ENCODE data around the gene BFSP1. TPM values are rescaled to one million over a fixed set of nuclear protein-coding genes. Genes with fewer than 3 reads are reported as not detected.

Gene BFSP1
- total RNA-seq, 3 donors from 2014 or later = 0.17 to 1.1 (median 0.70) TPM

DNA sequence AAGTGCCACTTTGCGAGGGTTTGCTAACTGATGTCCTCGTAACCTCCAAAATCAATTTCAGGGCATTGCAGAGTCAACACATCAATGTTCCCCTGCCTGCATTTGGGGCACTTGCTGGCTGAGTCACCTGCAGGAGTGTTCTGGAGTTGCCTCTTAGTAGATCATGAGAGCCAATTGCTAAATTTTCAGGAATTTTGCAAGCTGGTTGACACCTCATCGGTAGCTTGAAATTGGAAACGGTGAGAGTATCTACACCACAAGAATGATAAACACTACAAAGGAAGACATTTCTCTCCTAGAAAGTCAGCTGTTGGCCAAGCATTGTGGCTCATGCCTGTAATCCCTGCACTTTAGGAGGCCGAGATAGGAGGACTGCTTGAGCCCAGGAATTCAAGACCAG lies 10.8 kb upstream of the BFSP1 start:
- Histone ChIP-seq H3K4me1 (ENCODE audit: low read depth) (no peaks in the 10 kb centered on the region), H3K4me3 (no peak overlapping the region), H3K36me3 (ENCODE audit: low read depth) (no peaks in the 10 kb centered on the region), H3K9me3 (no peaks in the 10 kb centered on the region)
- ATAC-seq (no peak), DNase-seq (no peak)
- no peak for TF ChIP-seq CTCF (IDR thresholded peaks at IDR 0.05)
- intact Hi-C loops (cut with DNase I, micrococcal nuclease) = no loop called here

- ATAC-seq (no peak), DNase-seq (no peak)
- Histone ChIP-seq H3K4me3 (no peak overlapping the region), H3K4me1 (ENCODE audit: low read depth) (no peaks in the 10 kb centered on the region), H3K36me3 (ENCODE audit: low read depth) (no peaks in the 10 kb centered on the region), H3K9me3 (no peaks in the 10 kb centered on the region)
- intact Hi-C loops (cut with DNase I, micrococcal nuclease) = no loop called here
- no peak for TF ChIP-seq CTCF (IDR thresholded peaks at IDR 0.05)
Measured at GRCh38 chr20:17541596-17541995, 10.4 kb upstream of the BFSP1 start.

- no peak for TF ChIP-seq CTCF (IDR thresholded peaks at IDR 0.05)
- DNase-seq (no peak), ATAC-seq (peak; percentile 39)
- Histone ChIP-seq H3K4me1 (ENCODE audit: low read depth) (no peaks in the 10 kb centered on the region), H3K4me3 (no peak overlapping the region), H3K9me3 (no peaks in the 10 kb centered on the region), H3K36me3 (ENCODE audit: low read depth) (no peaks in the 10 kb centered on the region)
- intact Hi-C loops (cut with DNase I, micrococcal nuclease) = loop anchor here (10.0 kb wide), 1 partner anchor 76 kb away; no protein-coding TSS in a partner anchor
Measured at GRCh38 chr20:17538517-17539170, 7.5 kb upstream of the BFSP1 start.

DNA sequence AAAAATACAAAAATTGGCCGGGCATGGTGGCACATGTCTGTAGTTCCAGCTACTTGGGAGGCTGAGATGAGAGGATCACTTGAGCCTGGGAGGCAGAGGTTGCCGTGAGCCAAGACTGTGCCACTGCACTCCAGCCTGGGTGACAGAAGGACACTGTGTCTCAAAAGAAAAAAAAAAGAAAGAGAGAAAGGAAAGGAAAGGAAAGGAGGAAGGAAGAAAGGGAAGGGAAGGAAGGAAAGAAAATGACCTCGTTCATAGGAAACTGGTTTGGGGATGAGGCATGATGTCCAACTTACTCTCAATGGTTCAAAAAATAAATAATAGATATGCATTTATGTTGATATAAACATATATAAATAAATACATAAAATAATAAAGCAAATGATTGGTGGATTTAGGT lies 6.8 kb upstream of the BFSP1 start:
- intact Hi-C loops (cut with DNase I, micrococcal nuclease) = loop anchor here (10.0 kb wide), 1 partner anchor 77 kb away; no protein-coding TSS in a partner anchor
- Histone ChIP-seq H3K4me1 (ENCODE audit: low read depth) (no peaks in the 10 kb centered on the region), H3K4me3 (no peak overlapping the region), H3K36me3 (ENCODE audit: low read depth) (no peaks in the 10 kb centered on the region), H3K9me3 (no peaks in the 10 kb centered on the region)
- ATAC-seq (no peak), DNase-seq (no peak)
- no peak for TF ChIP-seq CTCF (IDR thresholded peaks at IDR 0.05)

- peak in 2 of 3 donors; percentile 55 to 88 for DNase-seq
- TF ChIP-seq CTCF (IDR thresholded peaks at IDR 0.05) = peak; percentile 62
- intact Hi-C loops (cut with DNase I, micrococcal nuclease) = loop anchor here (10.0 kb wide), 1 partner anchor 78 kb away; no protein-coding TSS in a partner anchor
- Histone ChIP-seq H3K36me3 (ENCODE audit: low read depth) (no peaks in the 10 kb centered on the region), H3K4me1 (ENCODE audit: low read depth) (peaks cover 2% of the 10 kb centered on the region), H3K9me3 (no peaks in the 10 kb centered on the region), H3K4me3 (no peak overlapping the region)
- peak; percentile 96 for ATAC-seq
Measured at GRCh38 chr20:17536944-17537444, 5.8 kb upstream of the BFSP1 start.

Measured in mucosa of descending colon (tissue), 3 donors.